T-helper 17 cell (primary cell): ENCODE data around the gene CDH4. TPM values are rescaled to one million over a fixed set of nuclear protein-coding genes. Genes with fewer than 3 reads are reported as not detected.

Source experiments
- ATAC-seq: fragments of 150-1000 bp; cut with Tn5 transposase; 2 replicates; pipeline ENCODE4 v1.10.0; 2021; ENCODE audit warnings: mild to moderate bottlenecking, moderate library complexity
- DNase-seq, 3 donors: peaks; one replicate each; pipeline versions ENCODE4 v3.0.0 to v3.0.0-alpha.2; 2020 to 2021
- H3K9me3 ChIP-seq: one replicate; pipeline ENCODE4 v1.7.0; 2013; ENCODE audit warnings: low read length, mild to moderate bottlenecking; ENCODE audit not compliant: control insufficient read depth, poor library complexity, severe bottlenecking
- H3K27ac Mint-ChIP-seq: one replicate; pipeline ENCODE4 v1.8.0; 2022; ENCODE audit warnings: mild to moderate bottlenecking, moderate library complexity, mixed read lengths
- H3K27me3 Mint-ChIP-seq: one replicate; pipeline ENCODE4 v1.8.0; 2022; ENCODE audit warnings: mixed read lengths
- H3K36me3 Mint-ChIP-seq: one replicate; pipeline ENCODE4 v1.8.0; 2022; ENCODE audit warnings: low read depth, mixed read lengths
- H3K4me1 Mint-ChIP-seq: one replicate; pipeline ENCODE4 v1.8.0; 2022; ENCODE audit warnings: mild to moderate bottlenecking, mixed read lengths
- H3K4me3 Mint-ChIP-seq: one replicate; pipeline ENCODE4 v1.8.0; 2022; ENCODE audit warnings: mild to moderate bottlenecking, moderate library complexity, mixed read lengths
- total RNA-seq, 4 donors: library from RNA in 2 of 4; stranded (reverse) in 2 of 4; gene quantifications; one replicate each; pipeline ENCODE4 v1.2.3 and lab custom pipeline; 2022 to 2026

Gene CDH4
- total RNA-seq, 2 donors from 2014 or later, result 0.55 to 0.67 TPM

- Mint-ChIP-seq H3K36me3 (no peaks in the 10 kb centered on the region), H3K27me3 (peaks cover 21% of the 10 kb centered on the region), H3K27ac (no peak overlapping the region), H3K4me1 (peaks cover 3% of the 10 kb centered on the region), H3K4me3 (no peak overlapping the region)
- no peaks in the 10 kb centered on the region for H3K9me3 ChIP-seq
- DNase-seq (no peak), ATAC-seq (no peak)
Observed at GRCh38 chr20:61763740-61764400, 511.8 kb downstream of the CDH4 start.

GRCh38 chr20:61764471-61765025 is 512.5 kb downstream of the CDH4 start:
- Mint-ChIP-seq H3K27ac (no peak overlapping the region), H3K4me3 (no peak overlapping the region), H3K36me3 (no peaks in the 10 kb centered on the region), H3K4me1 (peaks cover 3% of the 10 kb centered on the region), H3K27me3 (peaks cover 21% of the 10 kb centered on the region)
- no peaks in the 10 kb centered on the region for H3K9me3 ChIP-seq
- no peak for ATAC-seq
- no peak for DNase-seq

- peaks cover 21% of the 10 kb centered on the region for H3K27me3 Mint-ChIP-seq
- no peak overlapping the region for H3K27ac Mint-ChIP-seq
- ATAC-seq (no peak), DNase-seq (no peak)
- no peak overlapping the region for H3K4me3 Mint-ChIP-seq
- no peaks in the 10 kb centered on the region for H3K36me3 Mint-ChIP-seq
- no peaks in the 10 kb centered on the region for H3K9me3 ChIP-seq
- H3K4me1 Mint-ChIP-seq, result peaks cover 3% of the 10 kb centered on the region
Observed at GRCh38 chr20:61765081-61765870, 513.2 kb downstream of the CDH4 start.

GRCh38 chr20:61765871-61766654 is 514.0 kb downstream of the CDH4 start:
- H3K4me3 Mint-ChIP-seq, result no peak overlapping the region
- H3K9me3 ChIP-seq, result no peaks in the 10 kb centered on the region
- no peak for ATAC-seq
- peaks cover 3% of the 10 kb centered on the region for H3K4me1 Mint-ChIP-seq
- no peaks in the 10 kb centered on the region for H3K36me3 Mint-ChIP-seq
- no peak for DNase-seq
- H3K27me3 Mint-ChIP-seq, result peaks cover 21% of the 10 kb centered on the region
- no peak overlapping the region for H3K27ac Mint-ChIP-seq

- Mint-ChIP-seq H3K27ac (no peak overlapping the region), H3K4me3 (no peak overlapping the region), H3K36me3 (no peaks in the 10 kb centered on the region), H3K4me1 (peaks cover 3% of the 10 kb centered on the region), H3K27me3 (peaks cover 21% of the 10 kb centered on the region)
- no peaks in the 10 kb centered on the region for H3K9me3 ChIP-seq
- no peak for ATAC-seq
- no peak for DNase-seq
Observed at GRCh38 chr20:61766921-61767610, 515.0 kb downstream of the CDH4 start.

GRCh38 chr20:61767761-61768494 is 515.9 kb downstream of the CDH4 start:
- no peak overlapping the region for H3K27ac Mint-ChIP-seq
- no peak overlapping the region for H3K4me3 Mint-ChIP-seq
- peaks cover 21% of the 10 kb centered on the region for H3K27me3 Mint-ChIP-seq
- no peak for ATAC-seq
- H3K9me3 ChIP-seq, result no peaks in the 10 kb centered on the region
- no peak for DNase-seq
- H3K4me1 Mint-ChIP-seq, result peaks cover 3% of the 10 kb centered on the region
- no peaks in the 10 kb centered on the region for H3K36me3 Mint-ChIP-seq

GRCh38 chr20:61768571-61769285 is 516.7 kb downstream of the CDH4 start:
- no peaks in the 10 kb centered on the region for H3K36me3 Mint-ChIP-seq
- peaks cover 15% of the 10 kb centered on the region for H3K27me3 Mint-ChIP-seq
- H3K4me3 Mint-ChIP-seq, result no peak overlapping the region
- ATAC-seq, result no peak
- no peak for DNase-seq
- no peaks in the 10 kb centered on the region for H3K9me3 ChIP-seq
- H3K4me1 Mint-ChIP-seq, result peaks cover 3% of the 10 kb centered on the region
- H3K27ac Mint-ChIP-seq, result no peak overlapping the region

GRCh38 chr20:61769286-61769832 is 517.3 kb downstream of the CDH4 start:
- H3K9me3 ChIP-seq, result no peaks in the 10 kb centered on the region
- ATAC-seq (no peak), DNase-seq (no peak)
- Mint-ChIP-seq H3K27ac (no peak overlapping the region), H3K27me3 (peaks cover 15% of the 10 kb centered on the region), H3K4me3 (no peak overlapping the region), H3K4me1 (peaks cover 3% of the 10 kb centered on the region), H3K36me3 (no peaks in the 10 kb centered on the region)

GRCh38 chr20:61770113-61770585 is 518.1 kb downstream of the CDH4 start:
- DNase-seq (no peak), ATAC-seq (no peak)
- H3K27ac Mint-ChIP-seq, result no peak overlapping the region
- no peak overlapping the region for H3K4me3 Mint-ChIP-seq
- no peaks in the 10 kb centered on the region for H3K9me3 ChIP-seq
- no peaks in the 10 kb centered on the region for H3K36me3 Mint-ChIP-seq
- peaks cover 7% of the 10 kb centered on the region for H3K27me3 Mint-ChIP-seq
- peaks cover 3% of the 10 kb centered on the region for H3K4me1 Mint-ChIP-seq

- Mint-ChIP-seq H3K27me3 (peaks cover 4% of the 10 kb centered on the region), H3K27ac (no peak overlapping the region), H3K36me3 (no peaks in the 10 kb centered on the region), H3K4me3 (no peak overlapping the region), H3K4me1 (no peaks in the 10 kb centered on the region)
- no peaks in the 10 kb centered on the region for H3K9me3 ChIP-seq
- no peak for DNase-seq
- no peak for ATAC-seq
Observed at GRCh38 chr20:61771805-61772350, 519.8 kb downstream of the CDH4 start.

- no peak overlapping the region for H3K4me3 Mint-ChIP-seq
- H3K9me3 ChIP-seq, result no peaks in the 10 kb centered on the region
Observed at GRCh38 chr20:61772828-61773631, 521.0 kb downstream of the CDH4 start.

More at GRCh38 chr20:61772828-61773631, 521.0 kb downstream of the CDH4 start:
- H3K4me1 Mint-ChIP-seq, result no peaks in the 10 kb centered on the region
- ATAC-seq, result no peak
- DNase-seq, result no peak
- no peaks in the 10 kb centered on the region for H3K36me3 Mint-ChIP-seq
- no peak overlapping the region for H3K27ac Mint-ChIP-seq
- H3K27me3 Mint-ChIP-seq, result no peaks in the 10 kb centered on the region
